HG02623 (cell line): ENCODE measurements around the gene IFITM10.

Experiments used
- ATAC-seq: cut with Tn5 transposase; IDR thresholded peaks from one replicate; pipeline ENCODE4 v1.9.1; 2021; ENCODE audit warnings: moderate library complexity; ENCODE audit not compliant: unreplicated experiment

The IFITM10 gene

DNA sequence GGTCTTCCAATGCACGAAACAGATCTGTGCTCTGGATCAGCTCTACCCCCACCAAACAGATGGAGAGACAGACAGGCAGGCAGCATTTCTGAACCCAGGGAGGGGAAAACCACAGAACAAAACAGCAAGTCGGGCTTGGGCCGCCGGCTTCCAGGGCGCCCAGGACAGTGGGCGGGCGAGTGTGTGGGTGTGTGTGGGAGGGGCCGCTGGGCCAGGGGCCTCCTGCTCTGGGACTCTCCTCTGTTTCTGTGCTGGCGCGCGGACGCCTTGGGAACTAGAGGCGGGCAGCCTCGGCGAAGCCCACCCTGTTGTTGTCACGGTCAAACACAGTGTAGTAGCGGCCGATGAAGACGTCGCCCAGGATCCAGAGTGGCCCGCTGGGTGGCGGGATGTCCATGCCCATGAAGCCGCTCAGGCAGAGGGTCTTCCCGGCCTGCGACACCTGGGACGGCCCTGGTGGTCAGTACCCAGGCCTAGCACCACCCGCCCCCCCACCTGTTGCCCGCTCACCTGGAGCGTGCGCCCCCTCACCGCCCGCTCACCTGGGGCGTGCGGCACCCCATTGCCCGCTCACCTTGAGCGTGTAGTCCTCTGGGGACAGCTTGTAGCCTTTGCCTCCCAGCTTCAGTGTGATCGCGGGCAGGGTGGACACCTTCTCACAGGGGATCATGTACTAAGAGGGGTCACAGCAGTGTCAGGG is 3.0 kb upstream of the IFITM10 start:
- ATAC-seq, result no peak

DNA sequence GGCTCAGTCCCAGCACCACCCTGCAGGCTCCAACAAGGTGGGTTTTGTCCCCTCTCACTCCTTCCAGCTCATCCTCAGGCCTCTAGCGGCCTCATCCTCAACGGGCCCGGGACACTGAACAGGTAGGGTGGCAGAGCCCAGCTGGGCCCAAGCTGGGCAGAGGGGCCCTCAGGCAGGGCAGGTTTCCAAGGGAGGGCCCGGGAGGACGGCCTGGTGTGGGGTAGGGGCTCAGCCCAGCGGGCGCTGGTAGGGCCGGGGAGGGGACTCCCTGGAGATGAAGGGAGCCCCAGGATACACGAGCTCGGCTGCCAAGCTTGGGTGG is 2.5 kb upstream of the IFITM10 start:
- ATAC-seq, result no peak

DNA sequence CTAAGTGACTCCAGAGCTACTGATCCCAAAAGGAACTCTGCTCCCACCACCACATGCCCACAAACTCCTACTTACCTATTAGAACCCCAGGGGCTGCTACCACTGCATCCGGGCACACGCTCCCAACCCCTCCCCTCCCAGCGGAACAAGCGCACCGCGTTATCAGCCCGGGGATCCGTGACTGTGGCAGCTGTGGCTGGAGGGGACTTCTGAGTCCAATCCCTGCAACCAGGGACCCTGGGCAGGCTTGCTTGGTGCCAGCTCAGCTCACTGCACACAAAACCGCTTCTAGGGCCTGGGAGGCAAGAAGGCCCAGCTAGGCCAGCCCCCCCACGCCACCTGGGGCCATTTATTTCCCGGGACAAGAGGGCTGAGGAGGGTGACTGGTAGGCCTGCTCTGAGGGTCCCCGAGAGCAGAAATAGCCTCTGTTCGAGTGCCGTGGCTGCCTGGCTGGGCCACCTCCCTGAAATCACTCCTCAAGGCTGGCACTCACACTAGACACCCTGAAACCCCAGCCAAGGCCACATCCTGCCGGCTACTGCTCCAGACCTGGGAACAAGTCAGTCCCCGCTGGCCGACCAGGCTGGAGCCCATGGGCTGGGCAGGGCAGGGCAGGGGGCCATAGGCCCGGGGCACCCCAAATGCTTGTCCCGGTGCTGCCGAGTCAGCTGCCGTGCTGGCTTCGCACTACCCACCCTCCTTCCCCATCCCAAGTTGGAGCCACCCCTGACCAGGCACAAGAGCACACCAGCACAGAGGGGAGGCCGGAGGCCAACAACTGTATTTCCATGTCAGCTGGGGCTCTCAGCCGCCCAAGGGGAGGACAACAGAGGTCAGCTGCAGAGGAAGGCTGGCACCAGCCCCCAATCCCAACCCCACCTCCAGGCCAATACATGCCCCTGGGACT is 1.9 kb upstream of the IFITM10 start:
- ATAC-seq, result no peak

DNA sequence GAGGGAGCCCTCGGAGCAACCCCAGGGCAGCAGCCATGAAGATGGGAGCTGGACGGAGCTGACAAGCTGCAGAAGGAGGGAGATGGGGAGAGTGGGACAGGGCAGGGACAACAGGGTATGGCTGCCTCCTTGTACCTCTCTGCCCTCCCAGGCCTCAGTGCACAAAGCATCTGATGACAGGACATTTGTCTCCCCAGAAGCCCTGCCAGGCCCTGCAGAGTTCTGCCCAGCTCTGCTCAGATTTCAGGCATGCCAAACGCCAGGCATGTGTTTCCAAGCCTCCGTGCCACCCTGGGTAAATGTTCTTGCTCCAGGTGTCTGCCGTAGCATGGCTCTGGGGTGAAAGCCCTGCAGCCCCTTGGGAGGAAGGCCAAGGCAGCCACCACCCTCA is 1.1 kb upstream of the IFITM10 start:
- no peak for ATAC-seq

DNA sequence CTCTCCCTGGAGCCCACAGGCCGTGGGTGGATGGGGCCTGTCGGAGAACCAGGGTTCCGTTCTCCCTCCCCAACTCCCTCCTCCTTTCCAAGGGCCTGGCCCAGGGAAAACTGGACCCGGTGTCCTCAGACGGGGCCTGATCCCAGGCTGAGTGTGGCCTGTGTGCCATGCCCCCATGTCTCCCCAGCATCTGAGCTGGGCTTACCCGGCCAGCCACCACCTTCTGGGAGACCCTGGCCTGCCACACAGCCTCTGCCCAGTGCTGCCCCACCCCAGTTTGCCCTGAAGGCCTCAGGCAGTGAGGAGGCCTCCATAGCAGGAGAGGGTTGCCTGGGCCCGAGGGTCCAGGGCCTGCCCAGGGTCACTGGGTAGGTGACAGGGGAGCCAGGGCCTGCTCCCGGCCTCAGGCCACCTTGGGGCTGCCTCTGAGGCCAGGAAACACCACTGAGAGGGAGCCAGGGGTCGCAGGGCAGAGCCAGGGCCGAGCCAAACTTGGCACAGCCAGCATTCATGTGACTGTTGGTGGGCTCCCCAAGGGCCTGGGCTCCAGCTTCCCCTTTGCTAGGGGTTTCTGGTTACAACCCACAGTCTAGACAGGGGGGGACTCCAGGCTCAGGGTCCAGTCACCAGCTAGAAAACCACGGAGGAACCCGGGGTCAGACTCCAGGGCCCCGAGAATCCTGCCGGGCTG is 590 bp upstream of the IFITM10 start:
- no peak for ATAC-seq

DNA sequence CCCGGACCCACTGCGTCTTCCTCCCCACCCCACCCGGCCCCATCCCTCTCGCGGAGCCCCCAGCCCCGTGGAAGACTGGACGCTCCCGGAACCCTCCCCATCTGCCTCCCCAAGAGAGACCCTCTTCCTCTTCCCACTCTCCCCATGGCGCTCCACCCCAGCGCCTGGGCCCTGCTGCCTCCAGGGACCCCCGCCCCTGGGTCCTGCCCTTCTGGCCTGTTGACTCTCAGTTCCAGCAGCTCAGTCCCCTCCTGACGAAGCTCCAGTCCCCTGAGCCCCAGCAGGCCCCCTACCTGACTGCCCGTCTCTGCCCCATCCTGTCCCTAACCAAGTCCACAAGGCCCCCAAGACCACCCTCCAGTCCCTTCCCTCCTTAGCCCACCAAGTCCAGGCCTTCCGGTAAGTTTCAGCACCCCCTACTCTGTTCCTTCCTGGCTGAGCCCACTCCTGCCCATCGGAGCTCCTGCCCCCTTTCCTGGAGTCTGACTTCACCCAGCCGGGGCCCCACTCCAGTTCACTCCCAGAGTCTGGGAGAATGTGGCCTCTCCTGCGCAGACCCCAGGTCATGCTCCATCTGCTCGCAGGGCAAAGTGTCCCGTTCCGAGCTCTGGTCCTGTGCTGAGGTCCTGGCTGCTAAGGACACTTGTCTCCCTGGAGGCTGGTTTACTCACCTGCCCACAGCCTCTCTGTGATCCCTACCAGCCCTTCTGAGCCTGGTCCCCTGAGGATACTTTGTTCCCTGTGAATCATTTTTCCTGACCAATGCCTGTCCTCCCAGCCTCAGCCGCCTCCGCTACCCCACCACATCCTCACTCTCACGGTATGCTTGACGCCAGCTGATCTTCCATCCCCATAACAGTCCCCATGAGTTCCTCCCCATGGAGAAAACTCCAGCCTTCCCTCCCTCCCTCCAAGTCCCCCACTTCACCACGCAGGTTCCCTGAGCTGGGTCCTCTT is 722 bp downstream of the IFITM10 start:
- no peak for ATAC-seq

DNA sequence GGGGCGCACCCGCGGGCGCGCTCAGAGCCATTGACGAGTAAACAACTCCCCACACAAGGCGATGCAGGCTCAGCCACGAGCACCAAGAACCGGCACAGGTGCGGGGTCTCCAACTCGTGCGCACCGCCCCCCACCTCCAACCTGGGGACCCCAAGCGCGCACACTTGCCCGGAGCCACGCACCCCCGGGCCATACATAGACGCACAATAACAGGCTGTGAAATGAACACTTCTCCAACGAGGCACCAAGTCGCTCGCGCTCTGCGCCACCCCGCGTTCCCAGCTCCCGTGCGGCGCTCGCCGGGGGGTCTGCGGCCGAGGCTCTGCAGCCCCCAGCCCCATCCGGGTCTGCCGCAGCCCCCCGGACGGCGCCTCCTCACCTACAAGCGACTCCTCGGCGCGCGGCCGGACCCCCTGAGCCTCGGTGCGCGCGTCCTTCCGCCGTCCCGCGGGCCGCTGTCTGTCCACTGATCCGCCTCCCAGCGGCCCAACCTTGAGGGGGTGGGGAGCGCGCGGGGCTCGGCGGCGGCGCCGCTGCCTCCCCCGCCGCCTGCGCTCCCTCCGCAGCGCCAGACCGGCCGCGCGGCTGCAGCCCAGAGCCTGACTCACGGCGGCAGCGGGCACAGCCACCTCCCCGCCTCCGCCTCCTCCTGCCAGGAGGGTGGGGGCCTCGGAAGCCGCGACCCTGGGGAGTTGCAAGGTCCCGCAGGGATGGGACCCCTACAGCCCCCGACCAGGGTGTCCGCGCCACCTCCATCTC is 1.6 kb downstream of the IFITM10 start:
- no peak for ATAC-seq

DNA sequence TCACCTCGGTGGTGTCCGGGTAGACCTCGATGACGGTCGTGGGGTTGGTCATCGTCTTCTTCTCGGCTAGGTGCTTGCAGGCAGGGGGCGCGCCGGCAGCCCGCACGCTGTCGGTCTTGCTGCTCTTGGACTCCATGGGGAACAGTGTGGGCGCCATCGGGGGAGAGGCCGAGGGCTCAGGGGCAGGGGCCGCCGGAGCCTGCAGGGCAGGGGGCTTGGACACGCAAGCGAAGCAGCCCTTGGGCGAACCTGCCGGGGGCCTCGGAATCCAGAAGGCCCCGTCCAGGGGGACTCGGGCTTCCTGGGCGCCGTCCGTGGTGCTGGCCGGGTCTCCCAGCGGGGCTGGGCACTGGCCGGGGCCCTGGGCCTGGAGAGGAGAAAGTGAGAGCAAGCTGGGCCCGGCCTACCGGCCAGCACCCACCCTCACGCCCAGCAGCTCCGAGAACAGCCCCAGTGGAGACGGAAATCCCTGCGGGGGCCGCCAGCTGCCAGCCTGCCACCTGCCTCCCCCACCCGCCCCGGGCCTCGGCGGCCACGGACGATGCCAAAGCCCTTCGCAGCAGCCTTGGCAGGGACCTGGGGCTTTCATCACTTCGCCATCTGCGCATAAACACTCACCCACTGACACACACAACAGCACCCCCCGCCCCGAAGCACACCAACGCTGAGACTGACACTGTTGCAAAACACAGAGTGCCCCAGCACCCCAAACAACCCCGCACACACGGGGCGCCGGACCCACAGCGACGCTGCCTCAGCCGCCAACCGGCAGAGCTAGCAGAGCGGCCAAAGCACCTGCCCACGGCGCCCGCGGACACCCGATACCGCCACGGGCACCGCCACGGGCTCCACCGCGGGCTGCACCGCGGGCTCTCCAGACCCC is 2.4 kb downstream of the IFITM10 start:
- no peak for ATAC-seq

DNA sequence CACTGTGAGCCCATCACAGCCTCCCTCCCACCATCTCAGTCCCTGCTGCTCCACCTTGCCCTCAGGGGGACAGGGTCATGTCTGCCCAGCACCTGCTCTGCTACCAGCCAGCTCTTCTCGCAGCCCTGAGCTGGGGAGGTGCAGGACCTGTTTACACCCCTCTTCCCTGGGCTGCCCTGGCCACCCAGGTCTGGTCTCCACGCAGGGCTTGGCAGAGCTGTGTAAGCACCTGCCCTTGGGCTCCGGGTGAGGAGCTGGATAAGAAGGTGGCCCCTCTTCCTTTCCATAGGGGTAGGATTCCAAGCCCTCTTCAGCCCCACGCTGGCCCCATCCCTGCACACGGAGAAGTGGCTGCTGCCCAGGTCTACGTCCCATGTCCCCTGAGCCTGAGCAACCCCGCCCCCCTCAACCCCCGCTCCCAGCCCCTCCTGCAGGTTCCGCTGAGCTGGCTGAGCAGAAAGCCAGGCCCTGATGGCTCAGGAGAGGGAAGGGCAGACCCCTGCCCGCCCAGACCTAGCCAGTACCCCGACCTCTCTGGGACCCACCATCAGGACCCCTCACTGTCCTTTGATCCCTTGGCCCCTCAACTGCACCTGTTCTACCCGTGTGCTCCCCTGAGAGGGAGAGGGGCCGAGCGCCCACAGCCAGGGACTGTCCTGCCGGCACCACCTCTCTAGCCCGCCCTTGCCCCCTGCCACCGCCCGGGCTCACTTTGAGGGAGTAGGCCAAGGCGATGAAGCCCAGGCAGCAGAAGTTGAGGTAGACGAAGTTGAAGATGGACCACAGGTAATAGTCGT is 3.2 kb downstream of the IFITM10 start:
- no peak for ATAC-seq

DNA sequence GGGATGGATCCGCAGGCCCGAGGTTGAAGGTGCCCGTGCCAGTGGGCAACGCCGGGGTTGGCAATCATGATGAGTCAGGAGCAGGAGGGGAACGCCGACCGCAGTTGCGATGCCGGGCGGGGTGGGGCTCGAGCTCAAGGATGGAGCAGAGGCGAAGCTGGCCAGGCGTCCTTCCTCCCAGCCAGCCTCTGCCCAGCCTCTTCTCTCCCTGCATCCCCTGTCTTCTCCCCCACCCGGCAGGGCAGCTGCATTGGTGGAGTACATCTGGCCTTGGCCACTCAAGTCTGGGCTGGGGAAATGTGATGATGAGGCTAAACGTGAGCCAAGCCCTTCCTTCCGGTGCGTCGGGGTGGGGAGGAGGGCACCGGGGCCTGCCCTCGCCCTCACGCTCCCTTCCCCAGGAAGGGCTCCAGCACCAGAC is 3.9 kb downstream of the IFITM10 start:
- no peak for ATAC-seq

DNA sequence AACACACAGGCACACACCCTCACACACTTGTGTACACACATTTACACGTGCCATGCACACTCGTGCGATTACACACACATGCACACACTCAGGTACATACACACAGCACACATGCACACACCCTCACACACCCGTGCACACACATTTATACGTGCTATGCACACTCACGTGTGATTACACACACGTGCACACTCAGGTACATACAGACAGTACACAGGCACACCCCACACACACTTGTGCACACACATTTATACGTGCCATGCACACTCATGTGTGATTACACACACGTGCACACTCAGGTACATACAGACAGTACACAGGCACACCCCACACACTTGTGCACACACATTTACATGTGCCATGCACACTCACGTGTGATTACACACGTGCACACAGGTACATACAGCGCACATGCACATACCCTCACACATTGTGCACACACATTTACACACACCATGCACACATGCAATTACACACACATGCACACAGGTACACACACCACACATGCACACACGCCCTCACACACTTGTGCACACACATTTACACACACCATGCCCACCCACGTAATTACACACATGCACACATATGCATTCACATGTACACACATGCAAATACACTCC is 4.6 kb downstream of the IFITM10 start:
- ATAC-seq, result no peak

DNA sequence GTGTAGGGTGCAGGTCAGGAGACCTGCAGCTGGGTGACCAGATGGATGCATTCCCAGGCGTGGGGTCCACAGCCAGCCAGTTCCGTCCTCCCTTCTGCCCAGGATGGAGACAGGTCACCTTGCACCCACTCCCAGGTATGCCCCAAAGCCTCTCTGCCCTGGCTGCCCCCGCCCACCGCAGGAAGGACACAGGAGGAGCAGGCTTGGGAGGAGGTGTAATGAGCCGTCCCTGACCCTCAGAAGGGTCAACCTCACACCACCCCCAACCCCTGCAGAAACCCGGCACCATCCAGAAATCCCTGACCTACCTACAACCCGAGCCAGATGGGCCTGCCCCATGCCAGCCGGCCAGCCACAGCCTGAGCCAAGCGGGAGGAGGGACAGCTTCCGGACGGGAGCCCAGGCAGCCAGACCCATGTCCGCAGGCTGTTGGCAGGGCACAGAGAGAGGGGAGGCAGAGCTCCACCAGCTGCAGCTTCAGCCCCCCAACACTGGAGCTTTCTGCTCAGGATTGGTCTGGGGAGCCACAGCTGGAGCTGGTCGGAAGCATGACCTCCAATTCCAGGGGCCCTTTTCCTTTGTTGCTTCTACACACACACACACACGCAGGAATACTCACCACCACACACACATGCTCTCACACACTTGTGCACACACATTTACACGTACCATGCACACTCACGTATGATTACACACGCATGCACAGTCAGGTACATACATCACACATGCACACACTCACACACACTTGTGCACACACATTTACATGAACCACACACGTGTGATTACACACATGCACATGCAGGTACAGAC is 5.3 kb downstream of the IFITM10 start:
- no peak for ATAC-seq

DNA sequence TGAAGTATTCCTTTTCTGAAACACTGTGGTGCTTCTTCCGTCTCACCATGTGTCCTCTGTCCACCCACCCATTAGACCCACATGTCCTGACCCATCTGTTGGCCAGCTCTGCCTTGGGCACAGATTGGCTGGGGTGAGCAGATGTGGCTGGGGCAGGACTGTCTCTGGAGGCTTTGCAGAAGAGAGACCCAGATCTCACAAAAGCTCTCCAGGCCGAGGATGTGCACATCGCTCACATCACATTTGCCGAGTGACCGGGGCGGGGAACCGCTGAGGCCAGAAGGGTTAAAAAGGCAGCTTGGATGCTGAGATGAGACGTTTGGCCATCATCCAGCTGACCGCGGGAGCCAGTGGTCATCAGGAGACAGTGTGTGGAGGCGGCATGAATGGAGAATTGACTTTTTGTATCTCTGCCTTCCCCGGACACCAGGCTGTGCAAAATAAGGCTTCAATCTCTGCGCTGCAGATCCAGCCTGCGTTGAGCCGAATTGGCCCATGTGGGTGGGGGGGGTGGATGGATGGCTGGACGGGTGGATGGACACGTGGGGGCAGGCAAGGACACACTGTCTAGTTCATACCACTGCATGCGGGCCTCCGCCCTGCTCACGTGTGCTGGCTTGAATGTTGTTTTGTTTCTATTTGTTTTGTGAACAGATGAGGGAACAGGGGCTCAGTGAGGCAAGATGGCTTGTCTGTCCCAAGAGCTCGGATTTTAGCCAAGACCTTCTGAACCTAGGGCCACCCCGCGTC is 6.1 kb downstream of the IFITM10 start:
- no peak for ATAC-seq

DNA sequence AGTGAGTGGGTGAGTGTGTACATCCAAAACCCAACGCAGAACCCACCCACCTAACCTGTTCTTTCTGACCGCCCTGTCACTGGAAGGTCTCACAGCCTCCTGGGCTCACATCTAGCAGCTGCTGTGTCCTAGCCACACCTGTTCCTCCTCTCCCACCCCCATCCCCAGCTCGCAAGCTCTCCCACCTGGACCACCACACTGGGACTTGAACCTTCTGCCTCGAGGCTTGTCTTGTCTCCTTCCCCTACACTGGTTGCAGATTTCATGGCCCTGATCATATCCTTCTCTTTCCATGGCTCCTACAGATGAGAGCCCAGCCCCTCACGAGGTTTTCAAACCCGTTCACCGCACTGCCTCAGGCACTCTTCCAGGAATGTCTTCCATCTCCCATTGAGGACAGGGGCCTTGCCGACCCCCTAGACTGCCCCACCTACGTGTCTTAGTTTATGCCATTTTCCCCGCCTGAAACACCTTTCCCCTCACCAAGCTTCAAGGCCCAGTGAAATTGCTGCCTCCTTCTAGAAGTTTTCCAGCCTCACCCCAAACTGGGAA is 6.7 kb downstream of the IFITM10 start:
- ATAC-seq, result no peak

DNA sequence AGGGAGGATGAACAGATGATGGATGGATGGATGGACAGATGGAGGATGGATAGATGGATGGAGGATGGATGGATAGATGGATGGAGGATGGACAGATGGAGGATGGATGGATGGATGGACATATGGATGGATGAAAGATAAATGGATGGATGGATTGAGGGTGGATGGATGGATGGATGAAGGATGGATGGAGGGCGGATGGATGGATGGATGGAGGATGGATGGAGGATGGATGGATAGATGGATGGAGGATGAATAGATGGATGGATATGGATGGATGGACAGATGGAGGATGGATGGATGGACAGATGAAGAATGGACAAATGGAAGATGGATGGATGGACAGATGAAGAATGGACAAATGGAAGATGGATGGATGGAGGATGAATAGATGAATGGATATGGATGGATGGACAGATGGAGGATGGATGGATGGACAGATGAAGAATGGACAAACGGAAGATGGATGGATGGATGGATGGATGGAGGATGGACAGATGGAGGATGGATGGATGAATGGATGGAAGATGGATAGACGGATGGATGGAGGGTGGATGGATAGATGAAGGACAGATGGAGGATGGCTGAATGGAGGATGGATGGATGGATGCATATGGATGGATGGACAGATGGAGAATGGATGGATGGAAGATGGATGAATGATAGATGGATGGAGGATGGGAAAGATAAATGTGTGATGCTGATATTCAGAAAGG is 7.4 kb downstream of the IFITM10 start:
- no peak for ATAC-seq
